NCI-H69 (cell line): ENCODE results near the gene EPS8.

Experiments
- DNase-seq: peaks from one replicate; lab custom pipeline; 2025; lab: John Stamatoyannopoulos, UW

Gene EPS8

GRCh38 chr12:15602051-15602672 is 187.0 kb downstream of the EPS8 start:
- no peak for DNase-seq

GRCh38 chr12:15601210-15601800 is 187.9 kb downstream of the EPS8 start:
- DNase-seq = no peak

GRCh38 chr12:15600223-15600935 is 188.8 kb downstream of the EPS8 start:
- no peak for DNase-seq

DNA sequence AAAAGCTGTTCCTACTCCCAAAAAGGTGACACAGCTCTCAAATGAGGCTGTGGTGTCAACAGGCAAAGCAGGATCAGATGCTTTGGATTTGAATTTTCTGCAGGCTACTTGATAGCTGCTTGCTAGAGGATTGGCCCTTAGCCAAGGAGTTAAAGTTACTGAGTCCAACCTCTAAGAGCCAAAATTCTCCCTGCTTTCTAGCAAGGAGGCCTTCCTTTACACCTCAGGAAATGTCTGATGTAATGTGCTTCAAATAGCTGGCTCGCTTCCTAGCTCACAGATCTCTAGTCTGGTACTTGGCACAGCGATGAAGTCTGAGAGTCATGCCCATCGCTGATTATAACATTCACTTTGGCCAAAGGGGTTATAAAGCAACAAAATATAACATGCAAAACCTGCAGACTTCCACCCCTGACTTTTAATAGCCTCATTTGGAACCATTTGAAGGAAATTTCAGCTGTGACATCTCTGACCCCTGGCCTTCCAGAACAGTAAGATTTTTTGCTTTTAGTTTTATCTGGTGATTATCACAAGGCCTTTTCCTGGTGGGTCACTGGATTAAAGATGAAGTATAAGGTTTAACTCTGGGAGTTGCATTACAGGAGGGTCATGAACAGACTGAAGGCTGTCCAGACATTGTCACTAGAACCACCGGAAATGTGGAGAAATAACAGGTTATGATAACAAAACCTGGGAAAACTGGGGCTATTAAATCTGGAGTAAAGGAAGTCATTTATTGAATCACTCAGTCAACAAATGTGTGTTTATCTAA is 189.7 kb downstream of the EPS8 start:
- peak; percentile 30 for DNase-seq

- DNase-seq = no peak
These were observed 191.9 kb downstream of the EPS8 start for GRCh38 chr12:15597125-15597830.

DNA sequence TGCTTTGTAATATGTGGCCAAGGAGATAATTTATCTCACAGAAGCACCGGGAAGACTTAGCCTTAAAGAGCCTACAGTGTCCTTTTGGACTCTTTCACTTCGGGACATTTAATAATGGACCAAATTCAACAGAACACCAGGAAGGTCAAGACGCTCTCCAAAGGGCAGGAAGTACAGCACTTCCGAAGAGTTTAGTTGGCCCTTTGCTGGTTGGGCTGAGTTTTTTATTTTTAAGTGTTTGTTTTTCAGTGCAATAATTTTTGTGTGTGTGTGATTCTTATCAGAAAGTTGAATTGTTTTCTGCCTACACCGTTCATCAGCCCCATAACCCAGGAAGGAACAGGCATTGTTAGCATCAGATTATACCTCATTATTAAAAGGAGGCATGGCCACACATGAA is 193.0 kb downstream of the EPS8 start:
- DNase-seq = no peak

DNA sequence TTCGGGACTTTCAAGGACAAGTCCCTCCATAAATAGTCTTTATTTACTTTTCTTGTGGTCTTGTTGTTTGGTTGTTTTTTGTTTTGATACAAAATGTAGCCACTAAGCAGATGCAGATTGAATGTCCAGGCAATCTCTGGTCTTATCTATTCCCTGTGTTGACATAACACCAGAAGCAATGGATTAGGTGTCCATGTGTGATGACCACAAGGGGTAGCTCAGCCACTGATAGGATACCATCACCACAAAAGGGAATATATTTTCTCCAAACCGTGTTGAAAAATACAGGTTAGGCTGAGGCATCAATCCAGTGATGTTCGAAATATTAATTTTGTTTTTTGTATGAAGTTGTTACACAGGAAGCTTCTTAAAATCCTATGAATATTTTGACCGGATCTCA is 196.3 kb downstream of the EPS8 start:
- no peak for DNase-seq

DNA sequence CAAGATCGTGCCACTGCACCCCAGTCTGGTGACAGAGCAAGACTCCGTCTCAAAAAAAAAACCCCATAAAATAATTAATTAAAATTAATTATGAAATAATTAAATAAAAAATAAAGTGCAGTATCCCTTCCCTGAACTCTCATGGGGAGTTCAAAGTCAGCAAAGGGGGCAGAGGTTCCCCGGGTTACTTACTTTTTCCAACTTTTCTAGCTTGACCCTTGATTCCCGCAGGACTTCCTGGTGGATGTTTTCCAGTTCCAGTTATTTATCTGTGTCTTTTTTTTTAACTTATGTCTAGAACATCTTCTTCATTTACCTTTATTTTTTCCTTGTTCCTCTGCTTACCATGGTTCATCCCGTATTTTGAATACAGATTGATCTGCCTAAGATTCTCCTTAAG is 197.4 kb downstream of the EPS8 start:
- no peak for DNase-seq

DNA sequence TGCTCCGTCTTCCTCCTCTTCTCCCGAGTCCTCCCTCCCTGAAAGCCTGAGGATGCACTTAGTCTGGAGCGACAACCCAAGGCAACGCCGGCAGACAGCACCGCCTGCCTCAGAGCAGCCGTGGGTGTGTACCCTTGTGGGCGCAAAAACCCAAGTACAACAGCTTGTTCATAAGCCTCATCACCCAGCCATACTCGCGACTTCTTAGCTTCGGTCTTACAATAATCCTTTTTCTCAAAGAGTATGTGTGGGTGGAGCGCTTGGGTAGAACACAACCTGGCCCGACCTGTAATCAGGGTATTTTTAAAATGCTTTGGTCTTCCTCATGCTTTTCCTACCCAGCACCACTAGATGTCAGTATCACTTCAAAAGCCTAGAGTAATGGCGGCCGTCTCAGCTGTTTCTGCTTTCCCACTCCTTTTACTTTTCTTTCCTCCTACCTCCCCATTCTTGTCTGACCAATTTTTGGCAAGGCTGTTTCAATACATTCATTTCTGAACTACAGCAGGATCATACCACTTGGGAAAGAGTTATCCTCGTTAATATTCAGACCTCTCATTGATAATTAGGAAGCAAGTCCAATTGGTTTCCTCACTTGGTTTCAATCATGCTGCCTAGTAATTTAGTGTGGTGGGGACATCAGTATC is 198.9 kb downstream of the EPS8 start:
- peak; percentile 51 for DNase-seq

DNA sequence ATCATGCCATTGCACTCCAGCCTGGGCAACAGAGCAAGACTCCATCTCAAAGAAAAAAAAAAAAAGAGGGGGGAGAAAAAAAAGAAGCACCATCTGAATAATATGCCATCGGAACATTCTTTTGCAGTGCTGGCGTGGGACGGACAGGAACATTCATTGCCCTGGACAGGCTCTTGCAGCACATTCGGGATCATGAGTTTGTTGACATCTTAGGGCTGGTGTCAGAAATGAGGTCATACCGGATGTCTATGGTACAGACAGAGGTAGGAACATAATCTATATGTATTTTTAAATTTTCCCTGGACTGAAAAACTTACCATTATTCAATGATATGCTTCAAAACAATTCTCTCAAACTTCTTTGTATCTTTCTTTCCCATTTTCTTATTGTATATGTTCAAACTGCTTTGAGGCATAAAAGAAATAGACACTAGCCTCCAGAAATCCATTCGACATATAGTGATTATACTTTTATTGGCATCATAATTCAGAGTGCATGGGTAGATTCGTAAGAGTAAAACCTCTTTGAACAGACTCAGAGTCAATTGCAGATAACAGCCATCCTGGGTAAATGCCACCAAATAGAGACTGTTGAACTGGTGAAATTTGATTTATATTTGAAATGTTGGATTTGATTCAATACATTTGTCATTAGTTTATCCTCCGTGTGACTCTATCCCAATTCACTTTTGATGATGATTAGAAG is 199.7 kb downstream of the EPS8 start:
- no peak for DNase-seq

DNA sequence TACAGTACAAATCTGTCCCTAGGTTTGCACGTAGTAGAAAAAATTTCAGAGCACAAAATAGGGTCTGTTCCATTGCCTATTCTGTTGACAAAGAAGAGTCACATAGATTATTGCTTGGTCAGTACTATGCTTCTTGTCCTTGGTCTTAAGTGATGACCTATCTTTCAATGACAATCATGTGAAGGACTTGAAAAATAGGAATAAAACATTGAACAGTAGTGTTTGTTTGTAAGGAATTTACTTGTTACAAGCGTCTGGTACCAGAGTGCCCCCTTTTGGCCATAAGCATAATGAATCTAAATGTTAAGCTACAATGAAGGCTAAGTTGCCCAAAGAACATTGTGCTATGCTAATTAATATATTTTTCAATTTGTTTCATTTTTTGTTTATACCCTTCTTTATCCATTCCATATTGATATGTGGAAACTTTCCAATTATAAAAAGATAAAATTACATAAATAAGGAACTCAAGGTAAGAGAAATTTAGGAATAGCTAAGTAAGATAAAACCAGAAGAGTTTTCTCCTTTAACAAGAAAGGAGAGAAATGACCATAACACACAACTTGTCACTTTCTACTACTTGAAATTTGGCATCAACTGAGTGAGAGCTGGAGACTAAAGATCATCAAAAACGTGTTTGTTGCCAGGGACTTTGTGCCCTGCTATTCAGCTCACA is 204.7 kb downstream of the EPS8 start:
- peak; percentile 36 for DNase-seq

GRCh38 chr12:15583804-15584203 is 205.4 kb downstream of the EPS8 start:
- DNase-seq = no peak

DNA sequence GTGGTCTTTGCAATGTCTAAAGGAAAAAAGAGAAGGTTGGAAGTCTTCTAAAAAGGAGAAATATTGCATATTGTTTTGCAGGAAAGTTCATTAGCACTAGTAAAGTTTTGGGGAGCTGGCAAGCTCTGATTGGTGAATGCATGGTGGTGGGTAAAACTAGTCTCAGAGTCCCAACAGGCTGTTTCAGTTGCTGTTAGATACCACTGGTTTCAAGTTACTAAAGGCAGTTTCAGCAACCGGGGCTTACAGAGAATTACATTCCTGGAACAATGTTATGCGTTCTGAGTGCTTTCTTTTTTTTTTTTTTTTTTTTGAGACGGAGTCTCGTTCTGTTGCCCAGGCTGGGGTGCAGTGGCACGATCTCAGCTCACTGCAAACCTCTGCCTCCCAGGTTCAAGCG is 208.2 kb downstream of the EPS8 start:
- no peak for DNase-seq

- peak; percentile 8 for DNase-seq
These were observed 208.8 kb downstream of the EPS8 start for GRCh38 chr12:15580431-15580830.

GRCh38 chr12:15575671-15576541 is 213.3 kb downstream of the EPS8 start:
- DNase-seq = no peak

DNA sequence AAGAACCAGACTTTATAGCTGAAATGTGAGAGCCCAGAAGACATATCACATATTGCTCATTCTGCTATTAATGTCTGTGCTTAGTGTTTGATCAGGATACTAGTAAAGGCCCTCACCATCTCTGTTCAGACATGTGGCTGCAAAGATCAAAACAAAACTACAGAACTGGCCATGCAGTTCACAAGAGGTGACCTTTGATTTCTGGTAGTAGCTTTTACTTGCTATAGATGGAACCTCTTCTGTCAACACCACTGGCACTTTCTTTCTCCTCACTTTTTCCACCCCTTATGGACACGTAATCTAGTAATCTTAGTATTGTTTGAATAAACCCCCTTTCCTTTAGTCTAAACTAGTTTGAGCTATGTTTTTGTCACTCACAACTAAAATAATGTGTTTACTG is 214.8 kb downstream of the EPS8 start:
- no peak for DNase-seq
